GM18517 (cell line): ENCODE measurements around the gene HSPA12A.

Experiments
- ATAC-seq: cut with Tn5 transposase; IDR thresholded peaks from one replicate; pipeline ENCODE4 v1.9.1; 2021; ENCODE audit warnings: mild to moderate bottlenecking, moderate library complexity; ENCODE audit not compliant: unreplicated experiment

Gene HSPA12A

DNA sequence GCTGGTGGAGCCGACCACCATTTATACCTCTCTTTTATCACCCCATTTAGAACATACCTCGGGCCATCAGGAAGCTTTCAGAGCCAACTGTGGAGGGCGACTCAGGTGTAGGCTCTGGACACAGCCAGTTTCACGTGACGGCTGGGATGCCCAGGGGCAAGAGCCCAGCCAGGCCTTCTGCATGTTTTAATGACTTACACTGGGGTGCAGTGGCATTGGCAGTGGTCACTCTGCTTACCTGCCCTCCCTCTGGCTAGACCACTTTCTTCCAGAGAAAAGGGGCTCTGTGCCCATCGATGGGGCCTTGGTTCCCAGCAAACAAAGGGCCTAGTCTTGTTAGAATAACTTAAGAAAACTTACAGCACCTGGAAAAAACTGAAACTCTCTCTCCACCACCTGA, 71.7 kb downstream of the HSPA12A start:
- no peak for ATAC-seq

DNA sequence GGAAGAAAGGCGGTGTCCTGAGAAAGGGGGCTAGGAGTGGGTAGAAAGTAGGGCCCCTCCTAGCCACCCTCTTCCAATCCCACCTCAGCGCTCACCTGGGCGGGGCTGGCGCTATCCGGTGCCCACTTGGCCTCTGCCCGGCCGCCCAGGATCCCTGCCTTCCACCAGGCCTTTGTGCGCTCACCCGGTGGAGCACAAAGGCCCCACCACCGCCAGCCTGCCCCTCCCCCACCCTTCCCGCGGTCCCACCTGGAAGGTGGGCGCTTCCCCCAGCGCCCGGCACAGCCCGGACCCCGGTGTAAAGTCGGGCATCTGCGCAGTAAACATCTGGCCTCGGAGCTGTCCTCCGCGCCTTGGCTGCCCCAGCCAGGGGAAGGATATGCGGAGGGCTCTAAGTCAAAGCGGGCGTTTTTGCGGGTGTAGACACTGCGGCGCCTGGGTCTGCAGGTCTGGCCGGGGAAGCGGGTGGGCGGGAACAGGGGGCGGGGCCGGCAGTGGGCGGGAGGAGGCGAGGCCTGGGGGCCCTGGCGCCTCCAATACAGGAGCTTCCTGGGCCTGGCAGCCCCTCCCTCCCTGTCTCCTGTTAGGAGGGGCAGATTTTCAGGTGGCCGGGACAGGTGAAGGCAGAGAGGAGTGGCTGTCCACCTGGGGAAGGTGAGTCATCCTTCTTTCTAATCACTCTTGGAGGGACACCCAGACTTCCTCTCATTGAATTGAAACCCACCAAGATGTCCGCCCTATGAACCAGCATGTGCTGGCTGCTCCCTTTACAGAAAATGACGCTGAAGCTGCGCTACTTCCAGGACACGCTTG, 72.3 kb downstream of the HSPA12A start:
- no peak for ATAC-seq

DNA sequence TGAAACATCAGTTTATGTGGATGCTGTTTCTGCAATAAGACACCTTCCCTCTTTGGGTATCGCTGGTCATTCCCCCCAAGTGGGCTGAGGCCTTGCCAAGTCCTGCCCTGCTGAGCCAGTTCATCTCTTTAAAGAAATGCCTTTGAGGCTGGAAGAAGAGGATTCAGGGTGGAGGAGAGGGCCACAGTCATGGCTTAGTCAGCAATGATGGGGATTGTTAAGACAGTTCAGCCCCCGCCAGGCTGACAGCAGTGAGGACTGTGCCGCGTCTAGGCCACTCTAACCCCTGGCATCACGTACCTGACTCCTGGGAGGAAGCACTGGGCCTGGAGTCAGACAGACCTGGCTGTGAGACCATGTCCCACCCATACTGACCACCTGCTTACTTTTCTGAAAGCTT, 73.3 kb downstream of the HSPA12A start:
- no peak for ATAC-seq

DNA sequence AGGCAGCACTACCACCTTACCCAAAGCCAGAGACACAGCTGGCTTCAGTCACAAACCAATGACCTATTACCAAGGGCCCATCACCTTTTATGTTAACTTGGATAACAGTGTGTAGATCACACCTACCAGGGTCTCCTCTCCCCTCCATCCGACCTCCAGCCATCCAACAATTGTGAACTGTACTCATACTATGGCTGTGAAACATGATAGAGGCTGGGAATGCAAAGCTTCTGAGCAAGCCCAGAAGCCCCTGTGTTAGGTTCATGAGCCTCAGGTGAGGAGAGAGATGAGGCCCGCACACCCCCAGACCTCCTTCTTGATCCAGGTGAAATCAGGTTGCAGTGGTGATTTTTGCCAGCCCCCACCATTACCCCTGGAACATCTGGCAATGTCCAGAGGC, 73.9 kb downstream of the HSPA12A start:
- ATAC-seq: no peak

GRCh38 chr10:116668018-116668417, 74.3 kb downstream of the HSPA12A start:
- no peak for ATAC-seq

DNA sequence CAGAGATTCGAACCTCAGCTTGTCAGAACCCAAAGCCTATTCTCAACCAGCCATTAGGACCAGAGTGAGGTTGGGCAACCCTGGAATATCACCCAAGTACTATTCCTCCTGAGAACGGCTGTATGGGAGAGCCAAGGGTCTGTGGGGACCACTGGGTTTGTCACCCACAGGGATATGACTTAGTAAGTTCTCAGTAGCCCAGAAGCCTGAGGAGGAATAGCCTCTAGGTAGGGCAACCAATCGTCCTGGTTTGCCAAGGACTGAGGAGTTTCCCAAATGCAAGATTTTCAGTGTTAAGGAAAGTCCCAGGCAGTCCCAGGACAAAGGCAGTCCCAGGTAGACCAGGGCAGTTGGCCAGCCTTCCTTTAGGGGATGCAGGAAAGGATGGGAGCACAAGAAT, 74.9 kb downstream of the HSPA12A start:
- ATAC-seq: no peak

- ATAC-seq: no peak
Observed at GRCh38 chr10:116665541-116666125, 76.7 kb downstream of the HSPA12A start.

- ATAC-seq: no peak
Observed at GRCh38 chr10:116664631-116665030, 77.7 kb downstream of the HSPA12A start.

DNA sequence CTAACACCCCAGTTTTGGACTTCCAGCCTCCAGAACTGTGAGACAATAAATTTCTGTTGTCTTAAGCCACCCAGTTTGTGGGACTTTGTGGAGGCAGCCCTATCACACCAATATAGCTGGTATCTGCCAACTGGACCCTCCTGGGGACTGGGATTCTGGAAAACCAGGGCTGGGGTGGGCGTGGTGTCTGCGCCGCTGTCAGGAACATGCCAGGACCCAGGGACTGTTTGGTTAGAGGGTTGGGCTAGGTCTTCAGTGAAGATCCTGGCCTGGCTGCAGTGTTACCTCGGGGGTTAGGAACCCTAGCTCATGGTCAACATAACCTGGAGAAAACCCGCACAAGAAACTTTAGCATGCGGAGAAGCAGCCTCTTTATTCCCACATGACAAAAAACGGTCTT, 79.0 kb downstream of the HSPA12A start:
- no peak for ATAC-seq

DNA sequence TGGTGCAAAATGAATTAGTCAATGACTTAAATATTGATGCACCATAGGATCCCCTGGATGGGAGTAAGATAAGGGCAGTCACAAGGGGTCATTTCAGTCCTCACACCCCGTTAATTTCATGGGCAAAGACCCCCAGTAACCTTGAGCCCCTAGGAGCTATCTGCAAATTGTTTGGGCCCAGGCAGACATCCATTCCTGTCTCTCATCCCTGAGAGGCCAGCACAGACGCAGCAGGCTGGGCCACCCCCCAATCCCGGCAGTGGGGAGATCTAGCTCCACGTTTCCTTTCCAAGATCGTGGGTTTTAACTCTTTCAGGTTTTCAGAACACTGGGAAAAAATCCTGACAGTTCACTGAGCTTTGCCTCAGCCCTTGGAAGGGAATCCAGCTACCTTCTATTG, 81.5 kb downstream of the HSPA12A start:
- ATAC-seq: no peak

- no peak for ATAC-seq
Observed at GRCh38 chr10:116659049-116659670, 83.2 kb downstream of the HSPA12A start.

GRCh38 chr10:116657863-116658551, 84.4 kb downstream of the HSPA12A start:
- ATAC-seq: no peak

- no peak for ATAC-seq
Observed at GRCh38 chr10:116656044-116656443, 86.3 kb downstream of the HSPA12A start.

DNA sequence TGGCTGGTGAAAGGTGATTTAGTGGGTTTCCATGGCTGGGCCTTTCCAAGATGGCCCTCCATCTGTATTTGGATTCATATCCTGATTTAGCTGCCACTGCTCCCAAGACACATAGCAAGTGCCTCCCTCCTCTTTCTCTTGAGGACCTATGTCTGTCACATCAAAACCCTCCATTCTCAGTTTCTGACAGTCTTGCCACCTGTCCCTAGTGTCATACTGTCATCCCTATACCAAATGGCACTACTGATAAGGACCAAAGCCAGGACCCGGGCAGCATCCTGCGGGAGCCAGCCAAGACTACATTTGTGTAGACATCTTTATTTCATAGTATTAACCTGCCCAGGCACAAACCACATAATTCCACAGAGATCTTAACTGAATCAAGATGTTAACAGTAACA, 86.8 kb downstream of the HSPA12A start:
- ATAC-seq: no peak

DNA sequence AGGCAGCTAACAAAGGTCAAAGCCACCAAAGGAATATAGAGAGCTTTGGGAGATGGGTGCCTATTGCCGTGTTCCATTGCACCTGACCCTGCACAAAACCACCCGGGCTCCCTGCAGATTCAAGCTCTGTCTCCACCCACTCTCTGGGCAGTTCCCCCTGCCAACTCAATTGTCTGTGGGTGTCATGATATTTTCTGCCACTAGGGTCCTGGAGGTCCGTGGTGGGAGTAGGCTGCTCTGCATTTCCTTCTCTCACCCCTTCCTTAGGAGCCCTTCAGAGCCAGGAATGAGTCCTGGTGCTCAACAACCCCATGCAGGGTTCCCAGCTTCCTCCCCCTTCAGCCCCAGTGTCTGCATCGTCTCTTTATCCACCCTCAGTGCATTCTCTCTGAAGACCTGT, 87.5 kb downstream of the HSPA12A start:
- ATAC-seq: no peak

GRCh38 chr10:116653885-116654284, 88.5 kb downstream of the HSPA12A start:
- ATAC-seq: no peak

DNA sequence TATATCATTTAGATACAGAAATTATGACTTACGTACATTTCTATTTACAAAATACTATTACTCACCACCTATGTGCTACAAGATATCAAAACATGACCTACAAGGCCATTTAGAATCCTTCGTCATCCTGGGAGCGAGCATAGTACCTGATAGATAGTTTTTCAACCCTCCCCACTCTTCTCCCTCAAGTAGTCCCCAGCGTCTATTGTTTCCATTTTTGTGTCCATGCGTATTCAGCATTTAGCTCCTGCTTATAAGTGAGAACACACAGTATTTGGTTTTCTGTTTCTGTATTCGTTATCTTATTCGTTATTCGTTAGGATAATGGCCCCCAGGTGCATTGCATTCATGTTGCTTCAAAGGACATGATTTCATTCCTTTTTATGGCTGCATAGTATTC, 93.5 kb downstream of the HSPA12A start:
- ATAC-seq: no peak

DNA sequence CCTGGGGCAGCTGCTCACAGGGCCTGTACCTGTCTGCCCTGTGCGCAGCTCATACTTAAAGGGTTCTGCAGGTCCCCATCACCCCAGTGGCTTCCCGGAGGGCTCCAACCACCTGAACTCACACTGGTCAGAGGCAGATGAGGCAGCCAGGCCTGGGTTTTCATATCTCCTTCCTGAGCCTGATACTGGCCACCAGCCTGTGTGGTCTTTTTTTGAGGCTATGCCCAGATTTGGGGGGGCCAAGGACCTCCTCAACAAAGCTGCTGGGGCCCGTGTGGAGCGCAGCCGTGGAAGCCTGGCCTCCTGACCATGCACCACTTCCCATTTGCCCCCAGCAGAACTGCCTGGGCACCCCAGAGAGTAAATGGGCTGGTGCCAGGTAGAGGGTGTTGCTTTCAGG, 95.9 kb downstream of the HSPA12A start:
- ATAC-seq: no peak

- no peak for ATAC-seq
Observed at GRCh38 chr10:116637830-116638229, 104.5 kb downstream of the HSPA12A start.

DNA sequence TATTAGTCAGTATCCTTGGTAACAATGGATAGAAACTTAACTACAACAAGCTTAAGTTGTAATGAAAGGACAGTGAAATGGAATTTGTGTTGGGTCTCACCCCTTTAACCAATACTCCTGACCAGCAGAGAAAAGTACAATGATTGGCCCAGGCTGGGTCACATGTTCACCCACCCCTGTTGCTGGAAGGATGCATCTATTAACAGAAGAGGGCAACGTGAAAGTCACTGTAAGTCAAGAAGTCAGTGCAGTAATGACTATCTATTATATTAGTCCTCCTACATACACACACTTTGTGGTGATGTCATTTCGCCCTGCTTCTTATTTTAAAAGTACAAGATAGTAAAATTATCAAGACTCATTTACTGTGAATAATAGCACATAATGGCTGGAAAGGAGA, 105.4 kb downstream of the HSPA12A start:
- no peak for ATAC-seq

DNA sequence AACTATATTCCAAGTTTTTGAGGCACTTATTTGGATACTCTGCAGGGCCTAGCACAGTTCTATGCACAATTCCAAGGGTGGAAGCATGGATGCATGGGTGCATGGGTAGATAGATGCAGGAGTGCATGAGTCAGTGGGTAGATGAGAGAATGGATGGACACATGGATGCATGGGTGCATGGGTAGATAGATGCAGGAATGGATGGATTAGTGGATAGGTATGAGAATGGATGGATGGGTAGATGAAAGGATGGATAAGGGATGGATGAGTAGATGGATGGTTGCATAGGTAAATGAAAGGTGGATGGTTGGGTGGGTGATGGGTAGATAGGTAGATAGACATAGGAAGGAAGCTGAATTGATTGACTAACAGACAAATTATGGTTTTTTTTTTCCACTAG, 106.0 kb downstream of the HSPA12A start:
- no peak for ATAC-seq
